ENCODE results near the gene DHRS3.
"Not testable (repeated sequence)": the region's sequence is repeated elsewhere in the genome, so short reads cannot be mapped to it uniquely, and the experiment has no call there.

DHRS3 gene

GRCh38 chr1:12573015-12573825, 44.8 kb downstream of the DHRS3 start:
- no peak for DNase-seq

- DNase-seq: no peak
These were observed 45.5 kb downstream of the DHRS3 start for GRCh38 chr1:12572522-12572921.

- no peak for DNase-seq
These were observed 47.7 kb downstream of the DHRS3 start for GRCh38 chr1:12570291-12570690.

- DNase-seq: no peak
These were observed 49.8 kb downstream of the DHRS3 start for GRCh38 chr1:12568009-12568767.

- DNase-seq: no peak
These were observed 50.7 kb downstream of the DHRS3 start for GRCh38 chr1:12567288-12567819.

GRCh38 chr1:12566484-12567287, 51.3 kb downstream of the DHRS3 start:
- peak in 3 of 4 experiments; percentile 20 to 39 (median 29) for DNase-seq

- DNase-seq: no peak
These were observed 52.1 kb downstream of the DHRS3 start for GRCh38 chr1:12565966-12566352.

GRCh38 chr1:12565094-12565965, 52.7 kb downstream of the DHRS3 start:
- no peak for DNase-seq

GRCh38 chr1:12564251-12564650, 53.8 kb downstream of the DHRS3 start:
- not testable (repeated sequence) for DNase-seq

- no peak for DNase-seq
These were observed 54.9 kb downstream of the DHRS3 start for GRCh38 chr1:12562955-12563576.

- DNase-seq: no peak
These were observed 56.9 kb downstream of the DHRS3 start for GRCh38 chr1:12561121-12561520.

- DNase-seq: no peak
These were observed 60.8 kb downstream of the DHRS3 start for GRCh38 chr1:12556957-12557935.

- peak; percentile 33 to 74 (median 67) for DNase-seq
These were observed 61.6 kb downstream of the DHRS3 start for GRCh38 chr1:12556368-12556930.

- DNase-seq: no peak
These were observed 62.3 kb downstream of the DHRS3 start for GRCh38 chr1:12555411-12556367.

GRCh38 chr1:12554521-12555305, 63.3 kb downstream of the DHRS3 start:
- no peak for DNase-seq

- no peak for DNase-seq
These were observed 64.0 kb downstream of the DHRS3 start for GRCh38 chr1:12553963-12554362.
